Fibroblast of lung (primary cell): Measurements from ENCODE around the gene MAML2.

Experiments
- EZH2 ChIP-seq: IDR thresholded peaks from 2 replicates; pipeline ENCODE4 v1.5.1; 2012; ENCODE audit warnings: low read length, control low read depth, mild to moderate bottlenecking; ENCODE audit errors: missing control alignments
- TF ChIP-seq, protein P1 (sequence below), 2 donors: IDR thresholded peaks in 1 of 2; conservative IDR thresholded peaks in 1 of 2; 1 replicate in 1 of 2; 2 replicates in 1 of 2; pipeline ENCODE4 v1.5.1; 2011 to 2012; ENCODE audit warnings: low read length in 2 of 2, control low read depth in 1 of 2, inconsistent platforms in 1 of 2, low read depth in 1 of 2, mild to moderate bottlenecking in 1 of 2

DNA sequence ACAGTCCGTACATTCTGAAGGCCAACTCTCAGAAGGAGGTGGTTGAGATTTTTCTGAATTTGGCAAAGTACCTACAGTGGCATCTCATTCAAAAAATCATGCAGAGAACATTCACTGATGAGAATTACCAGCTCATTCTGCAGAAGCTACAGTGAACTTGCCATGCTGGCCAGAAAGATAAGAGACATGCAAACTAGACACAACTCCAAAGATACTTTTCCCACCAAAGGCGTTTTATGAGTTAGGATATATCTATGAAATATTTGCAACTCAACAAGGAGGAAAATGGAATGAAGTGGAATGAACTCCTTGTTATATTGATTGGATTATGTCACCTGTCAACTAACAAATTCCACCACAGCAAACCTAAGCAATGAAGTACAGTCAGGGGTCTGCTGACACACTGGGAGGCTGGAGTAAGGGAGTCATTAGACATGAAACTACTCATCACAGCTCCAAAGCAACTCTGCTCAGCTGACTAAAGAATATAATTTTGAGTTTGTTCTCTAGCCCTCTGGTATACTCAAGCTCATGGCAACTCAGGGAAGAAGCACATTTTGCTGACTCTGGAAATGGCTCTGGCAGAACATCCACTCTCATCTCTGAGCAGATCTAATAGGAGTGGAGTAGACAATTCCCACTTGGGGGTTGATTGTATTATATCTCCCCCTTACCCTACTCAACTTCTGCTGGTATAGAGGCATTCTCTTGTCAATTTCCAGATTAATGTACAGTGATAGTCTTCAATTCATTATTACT, 22.9 kb downstream of the MAML2 start:
- TF ChIP-seq, protein P1, sequence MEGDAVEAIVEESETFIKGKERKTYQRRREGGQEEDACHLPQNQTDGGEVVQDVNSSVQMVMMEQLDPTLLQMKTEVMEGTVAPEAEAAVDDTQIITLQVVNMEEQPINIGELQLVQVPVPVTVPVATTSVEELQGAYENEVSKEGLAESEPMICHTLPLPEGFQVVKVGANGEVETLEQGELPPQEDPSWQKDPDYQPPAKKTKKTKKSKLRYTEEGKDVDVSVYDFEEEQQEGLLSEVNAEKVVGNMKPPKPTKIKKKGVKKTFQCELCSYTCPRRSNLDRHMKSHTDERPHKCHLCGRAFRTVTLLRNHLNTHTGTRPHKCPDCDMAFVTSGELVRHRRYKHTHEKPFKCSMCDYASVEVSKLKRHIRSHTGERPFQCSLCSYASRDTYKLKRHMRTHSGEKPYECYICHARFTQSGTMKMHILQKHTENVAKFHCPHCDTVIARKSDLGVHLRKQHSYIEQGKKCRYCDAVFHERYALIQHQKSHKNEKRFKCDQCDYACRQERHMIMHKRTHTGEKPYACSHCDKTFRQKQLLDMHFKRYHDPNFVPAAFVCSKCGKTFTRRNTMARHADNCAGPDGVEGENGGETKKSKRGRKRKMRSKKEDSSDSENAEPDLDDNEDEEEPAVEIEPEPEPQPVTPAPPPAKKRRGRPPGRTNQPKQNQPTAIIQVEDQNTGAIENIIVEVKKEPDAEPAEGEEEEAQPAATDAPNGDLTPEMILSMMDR (conservative IDR thresholded peaks at IDR 0.05 in 1 of 2, IDR thresholded peaks at IDR 0.05 in 1 of 2; ENCODE audit: low read depth in 1 of 2, low read length in 2 of 2), result no peak
- TF ChIP-seq EZH2, result no peak
